Stimulated activated CD8-positive, alpha-beta memory T cell treated with anti-CD3 and anti-CD28 coated beads, Interleukin-7, amount 100 ng/mL, for 4 hours (primary cell): Measurements from ENCODE around the gene SULT1A2.
"Not testable (repeated sequence)": the region's sequence is repeated elsewhere in the genome, so short reads cannot be mapped to it uniquely, and the experiment has no call there.

ENCODE experiments used
- DNase-seq, 2 donors: peaks; one replicate each; pipeline ENCODE4 v3.0.0-alpha.2; 2020; ENCODE audit warnings: low read depth in 2 of 2

Gene SULT1A2

DNA sequence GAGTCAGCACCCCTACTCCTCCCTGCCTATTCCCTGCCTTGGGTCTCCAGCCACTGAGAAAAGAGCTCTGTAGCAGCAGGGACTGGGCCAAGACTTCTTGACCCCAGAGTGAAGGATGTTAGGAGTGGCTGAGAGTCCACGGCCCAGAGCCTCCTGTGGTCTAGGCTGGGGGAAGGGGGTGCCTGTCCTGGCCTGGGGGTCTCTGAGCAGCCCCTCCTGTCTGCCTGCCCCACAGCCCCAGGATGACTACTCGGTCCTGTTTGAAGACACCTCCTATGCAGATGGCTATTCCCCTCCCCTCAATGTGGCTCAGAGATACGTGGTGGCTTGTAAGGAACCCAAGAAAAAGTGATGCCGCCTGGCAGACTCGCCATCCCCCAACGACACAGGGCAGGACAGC is 5.5 kb downstream of the SULT1A2 start:
- DNase-seq, result no peak

DNA sequence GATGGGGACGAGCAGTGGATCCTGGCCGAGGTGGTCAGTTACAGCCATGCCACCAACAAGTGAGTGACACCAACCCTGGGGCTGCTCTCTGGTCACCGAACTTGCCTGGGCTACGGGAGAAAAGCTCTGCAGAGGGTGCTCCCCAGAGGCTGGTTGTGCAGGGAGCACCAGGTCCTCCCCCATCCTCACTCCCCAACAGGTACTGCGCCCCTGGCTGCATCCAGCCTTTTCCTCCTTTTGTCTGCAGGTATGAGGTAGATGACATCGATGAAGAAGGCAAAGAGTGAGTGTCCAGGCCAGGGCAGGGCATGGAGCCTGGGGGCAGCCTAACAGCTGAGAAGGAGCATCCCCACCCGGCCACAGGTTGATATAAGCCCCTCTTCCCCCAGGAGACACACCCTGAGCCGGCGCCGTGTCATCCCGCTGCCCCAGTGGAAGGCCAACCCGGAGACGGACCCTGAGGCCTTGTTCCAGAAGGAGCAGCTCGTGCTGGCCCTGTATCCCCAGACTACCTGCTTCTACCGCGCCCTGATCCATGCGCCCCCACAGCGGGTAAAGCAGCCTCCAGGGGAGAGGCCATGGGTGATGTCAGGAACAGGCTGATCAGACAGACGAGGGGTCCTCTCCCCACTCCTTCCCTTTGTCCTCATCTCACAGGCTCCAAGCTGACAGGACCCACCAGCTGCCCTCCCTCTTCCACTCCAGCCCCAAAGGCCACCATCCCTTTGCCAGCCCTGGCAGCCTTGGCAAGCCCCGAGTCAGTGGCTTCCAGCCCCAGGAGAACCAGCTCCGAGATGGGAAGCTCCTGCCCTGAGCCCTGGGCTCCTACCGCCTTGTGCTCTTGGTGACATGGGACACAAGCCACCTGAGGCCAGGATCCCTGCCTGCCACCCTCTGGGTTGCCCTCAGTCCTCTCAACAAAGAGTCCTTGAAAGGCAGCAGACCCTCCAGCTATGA is 6.2 kb downstream of the SULT1A2 start:
- no peak for DNase-seq

DNA sequence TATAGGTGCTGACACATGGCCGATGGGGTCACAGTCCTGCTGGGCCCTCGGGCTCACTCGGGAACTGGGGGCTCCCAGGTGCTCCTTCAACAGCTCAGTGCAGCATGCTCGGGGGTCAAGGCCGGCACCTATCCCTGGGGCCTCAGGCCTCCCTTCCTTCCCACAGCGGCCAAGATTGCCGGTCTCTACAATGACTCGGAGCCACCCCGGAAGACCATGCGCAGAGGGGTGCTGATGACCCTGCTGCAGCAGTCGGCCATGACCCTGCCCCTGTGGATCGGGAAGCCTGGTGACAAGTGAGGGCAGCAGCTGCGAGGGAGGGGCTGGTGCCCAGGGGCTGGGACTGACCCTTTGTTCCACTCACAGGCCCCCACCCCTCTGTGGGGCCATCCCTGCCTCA is 6.9 kb downstream of the SULT1A2 start:
- no peak for DNase-seq

GRCh38 chr16:28589069-28589468 is 7.8 kb downstream of the SULT1A2 start:
- no peak for DNase-seq

GRCh38 chr16:28587386-28587785 is 9.5 kb downstream of the SULT1A2 start:
- DNase-seq, result no peak

- no peak for DNase-seq
Observed at GRCh38 chr16:28586466-28586865, 10.4 kb downstream of the SULT1A2 start.

GRCh38 chr16:28585674-28586073 is 11.2 kb downstream of the SULT1A2 start:
- DNase-seq, result no peak

- DNase-seq, result no peak
Observed at GRCh38 chr16:28580726-28581315, 16.0 kb downstream of the SULT1A2 start.

- no peak for DNase-seq
Observed at GRCh38 chr16:28575446-28576109, 21.3 kb downstream of the SULT1A2 start.

GRCh38 chr16:28574925-28575324 is 21.9 kb downstream of the SULT1A2 start:
- DNase-seq, result no peak

GRCh38 chr16:28573738-28574718 is 22.8 kb downstream of the SULT1A2 start:
- DNase-seq, result no peak

DNA sequence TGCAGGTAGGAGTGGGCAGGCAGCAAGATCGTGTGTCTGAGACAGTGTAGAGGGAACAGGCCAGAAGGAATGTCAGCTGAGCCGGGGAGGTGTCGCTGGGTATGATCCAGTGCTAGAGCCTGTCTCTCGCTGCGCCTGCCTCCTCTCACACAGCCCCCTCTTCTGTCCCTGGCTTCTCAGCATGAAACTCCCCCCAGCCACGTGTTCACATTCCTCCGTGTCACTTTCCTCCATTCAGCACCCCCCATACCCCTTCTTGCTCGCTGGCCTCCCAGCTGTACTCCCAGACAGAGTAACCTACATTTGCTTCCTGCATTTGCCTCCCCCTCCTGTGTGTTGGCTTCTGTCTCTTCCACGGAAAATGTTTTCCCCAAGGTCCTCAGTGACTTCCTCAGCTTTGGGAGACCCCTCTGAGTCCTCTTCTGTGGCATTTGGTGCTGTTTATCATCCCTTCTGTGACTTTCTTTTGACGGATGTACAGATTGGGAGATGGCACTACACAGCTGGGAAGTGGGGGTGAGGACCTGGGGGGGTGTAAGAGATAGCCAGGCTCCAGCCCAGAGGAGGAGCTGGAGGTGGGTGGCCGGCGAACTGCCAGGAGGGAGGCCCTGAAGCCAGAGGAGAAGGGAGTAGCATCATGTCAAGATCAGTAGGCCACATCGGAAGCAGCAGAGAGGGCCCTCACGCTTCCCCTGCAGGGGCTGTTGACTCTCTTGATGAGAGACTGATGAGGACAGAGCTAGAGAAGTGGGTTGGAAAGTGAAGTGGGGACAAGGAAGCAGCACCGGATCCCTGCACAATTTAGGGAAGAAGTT is 23.9 kb downstream of the SULT1A2 start:
- no peak for DNase-seq

DNA sequence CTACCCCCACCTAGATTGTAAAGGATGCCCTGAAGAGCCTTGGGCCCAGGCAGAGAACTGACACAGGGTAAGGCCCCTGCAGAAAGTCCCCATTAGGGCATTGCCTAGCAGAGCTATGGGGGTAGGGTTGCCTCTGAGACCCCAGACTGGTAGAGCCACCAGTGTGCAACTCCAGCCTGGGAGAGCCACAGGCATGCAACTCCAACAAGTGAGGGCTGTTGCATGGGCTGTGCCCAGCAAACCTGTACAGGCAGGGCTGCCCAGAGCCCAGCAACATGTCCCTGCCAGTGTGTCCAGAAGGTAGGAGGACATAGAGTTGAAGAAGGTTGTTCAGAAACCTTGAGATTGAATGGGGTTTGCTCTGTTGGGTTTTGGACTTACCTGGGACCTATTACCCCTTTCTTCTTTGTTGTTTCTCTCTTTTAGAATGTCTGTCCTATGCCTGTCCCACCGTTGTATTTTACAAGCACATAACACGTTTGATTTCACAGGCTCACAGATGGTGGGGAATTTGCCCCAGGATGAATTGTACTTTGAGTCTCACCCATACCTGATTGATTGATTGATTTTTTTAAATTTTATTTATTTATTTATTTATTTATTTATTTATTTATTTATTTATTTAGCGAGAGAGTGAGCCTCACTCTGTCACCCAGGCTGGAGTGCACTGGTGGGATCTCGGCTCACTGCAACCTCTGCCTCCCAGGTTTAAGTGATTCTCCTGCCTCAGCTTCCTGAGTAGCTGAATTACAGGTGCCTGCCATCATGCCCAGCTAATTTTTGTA is 26.7 kb downstream of the SULT1A2 start:
- no peak for DNase-seq

GRCh38 chr16:28569021-28569420 is 27.8 kb downstream of the SULT1A2 start:
- DNase-seq, result no peak

- DNase-seq, result no peak
Observed at GRCh38 chr16:28567292-28567691, 29.6 kb downstream of the SULT1A2 start.

- not testable (repeated sequence) for DNase-seq
Observed at GRCh38 chr16:28566233-28566925, 30.5 kb downstream of the SULT1A2 start.

GRCh38 chr16:28563218-28563617 is 33.6 kb downstream of the SULT1A2 start:
- DNase-seq, result no peak

DNA sequence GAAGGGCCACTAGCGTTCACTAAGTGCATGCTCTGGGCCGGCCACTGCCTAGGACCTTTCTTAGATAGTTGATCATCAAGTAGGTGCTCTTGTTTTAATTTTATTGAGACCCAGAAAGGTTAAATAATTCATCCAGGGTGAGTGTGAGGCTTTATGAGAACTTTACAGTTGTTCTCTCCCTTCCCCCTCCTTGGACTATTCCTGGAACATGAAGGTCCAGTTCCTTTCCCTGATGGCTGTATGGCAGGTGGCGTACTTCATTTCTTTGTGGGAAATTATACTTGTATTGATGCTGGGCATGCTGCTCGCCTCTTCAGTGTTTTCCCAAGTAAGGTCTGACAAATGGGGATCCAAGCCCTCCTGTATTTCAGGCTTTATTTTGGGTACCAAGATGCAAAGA is 34.7 kb downstream of the SULT1A2 start:
- no peak for DNase-seq

GRCh38 chr16:28561557-28562187 is 35.2 kb downstream of the SULT1A2 start:
- no peak for DNase-seq
